Measurements from ENCODE around the gene LGALS1.
A peak's percentile ranks its signal among the peaks of the same experiment; 100 is the strongest.

The LGALS1 gene

DNA sequence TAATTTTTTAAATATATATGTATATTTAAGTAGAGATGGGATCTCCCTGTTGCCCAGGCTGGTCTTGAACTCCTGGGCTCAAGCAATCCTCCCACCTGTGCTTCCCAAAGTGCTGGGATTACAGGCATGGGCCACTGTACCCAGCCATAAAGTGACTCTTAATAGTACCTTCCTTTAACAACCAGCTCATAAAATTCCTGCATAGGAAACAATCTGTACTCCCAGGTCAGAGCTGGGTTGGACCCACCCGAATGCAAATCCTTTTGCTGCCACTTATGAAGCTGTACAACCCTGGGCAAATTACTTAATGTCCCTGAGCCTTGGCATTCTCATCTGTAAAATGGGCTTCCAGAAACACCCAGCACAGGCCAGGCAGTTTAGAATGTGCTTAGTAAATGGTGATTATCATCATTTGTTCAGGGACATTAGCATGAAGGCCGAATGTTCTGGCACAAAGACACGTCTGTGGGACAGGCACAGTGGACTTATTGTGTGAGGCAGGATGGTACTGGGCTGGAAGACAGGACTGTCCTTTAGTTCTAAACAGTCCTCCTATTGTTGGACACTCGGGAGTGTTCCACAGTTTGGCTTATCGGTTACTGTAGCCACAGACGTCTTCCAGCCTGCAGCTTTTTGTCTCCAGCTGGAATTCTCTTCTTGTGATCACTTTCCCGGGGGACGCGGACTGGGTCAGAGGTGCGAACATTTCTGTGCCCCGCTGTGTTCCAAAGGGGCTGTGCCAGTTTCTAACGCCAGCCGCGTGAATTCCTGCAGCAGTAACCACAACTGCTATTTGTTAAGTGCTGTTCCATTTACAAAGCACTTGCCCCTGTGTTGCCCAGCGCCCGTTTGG is 11.0 kb upstream of the LGALS1 start:
- DNase-seq: no peak

DNA sequence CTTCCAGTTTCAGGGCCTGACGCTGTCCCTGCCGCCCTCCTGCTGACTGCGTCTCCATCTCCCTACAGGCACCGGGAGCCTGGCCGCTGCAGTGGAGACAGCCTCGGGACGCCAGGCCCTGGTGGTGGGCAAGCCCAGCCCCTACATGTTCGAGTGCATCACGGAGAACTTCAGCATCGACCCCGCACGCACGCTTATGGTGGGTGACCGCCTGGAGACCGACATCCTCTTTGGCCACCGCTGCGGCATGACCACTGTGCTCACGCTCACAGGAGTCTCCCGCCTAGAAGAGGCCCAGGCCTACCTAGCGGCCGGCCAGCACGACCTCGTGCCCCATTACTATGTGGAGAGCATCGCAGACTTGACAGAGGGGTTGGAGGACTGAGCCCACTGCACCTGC is 9.9 kb upstream of the LGALS1 start:
- DNase-seq: no peak

DNA sequence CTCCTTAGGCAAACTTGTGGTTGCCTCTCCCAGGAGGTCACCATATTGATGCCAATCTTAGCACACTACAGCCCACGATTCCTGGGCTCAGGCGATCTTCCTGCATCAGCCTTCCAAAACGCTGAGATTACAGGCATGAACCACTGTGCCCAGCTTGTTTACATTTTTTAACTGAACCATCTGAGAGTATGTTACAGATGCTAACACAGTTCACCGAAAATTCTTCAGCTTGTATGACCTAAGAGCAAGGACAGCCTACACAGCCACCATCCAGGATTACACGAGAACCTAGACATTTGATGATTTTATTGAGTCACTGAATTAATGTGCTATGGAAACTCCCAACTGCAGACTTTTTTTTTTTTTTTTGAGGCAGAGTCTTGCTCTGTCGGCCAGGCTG is 5.8 kb upstream of the LGALS1 start:
- no peak for DNase-seq

DNA sequence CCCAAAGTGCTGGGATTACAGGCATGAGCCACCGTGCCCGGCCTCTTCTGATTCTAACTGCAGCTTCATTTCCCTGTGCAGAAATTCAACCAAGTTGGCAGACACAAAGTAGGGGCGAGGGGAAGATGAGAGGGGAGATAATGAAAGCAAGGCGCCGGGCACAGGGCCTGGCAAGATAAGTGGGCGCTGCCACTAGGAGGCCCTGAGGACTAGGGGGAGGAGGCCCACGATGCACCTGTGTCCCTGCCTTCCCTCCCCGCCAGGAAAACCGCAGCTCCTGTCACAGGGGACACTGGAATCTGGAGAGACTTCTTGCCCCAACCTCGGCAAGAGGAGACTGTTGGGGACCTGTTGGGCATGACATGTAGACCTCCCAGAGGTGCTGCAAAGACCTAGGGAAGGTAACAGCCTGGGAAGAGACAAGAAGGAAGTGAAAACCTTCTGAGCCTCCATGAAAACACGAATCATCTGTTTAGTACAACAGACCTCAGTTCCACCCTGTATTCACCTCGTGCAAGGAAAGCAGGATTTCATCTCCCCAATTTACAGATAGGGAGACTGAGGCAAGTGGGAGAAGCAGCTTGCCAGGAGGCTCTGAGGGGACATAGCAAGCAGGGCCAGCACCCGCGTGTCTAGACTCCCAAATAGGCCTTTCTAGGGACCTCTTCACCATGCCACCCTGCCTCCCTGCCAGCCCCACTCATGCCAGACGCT is 3.1 kb upstream of the LGALS1 start:
- no peak for DNase-seq

DNA sequence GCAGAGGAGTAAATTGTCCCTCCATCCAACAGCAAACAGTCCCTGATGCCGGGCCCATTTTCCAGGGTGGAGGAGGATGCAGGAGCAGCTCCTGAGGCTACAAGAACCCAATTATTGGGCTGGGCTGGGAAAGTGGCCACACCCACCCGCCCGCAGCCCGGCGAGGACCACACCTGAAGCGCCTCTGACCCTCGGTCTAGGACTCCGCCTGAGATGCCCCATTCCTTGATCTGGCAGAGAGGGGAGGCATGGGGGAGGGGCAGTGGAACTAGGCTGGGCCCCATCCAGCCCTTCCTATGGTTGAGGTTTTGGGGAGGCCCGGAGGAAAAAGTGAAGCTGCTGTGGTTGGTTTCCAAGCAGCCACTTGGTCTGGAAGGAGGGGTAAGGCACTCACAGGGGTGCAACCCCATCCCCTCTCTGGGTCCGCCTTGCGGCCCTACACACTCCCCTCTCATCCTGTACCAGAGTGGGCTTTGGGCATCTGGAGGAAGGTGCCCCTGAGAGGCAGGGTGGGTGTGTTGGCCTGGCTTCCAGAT is 2.4 kb upstream of the LGALS1 start:
- no peak for DNase-seq

DNA sequence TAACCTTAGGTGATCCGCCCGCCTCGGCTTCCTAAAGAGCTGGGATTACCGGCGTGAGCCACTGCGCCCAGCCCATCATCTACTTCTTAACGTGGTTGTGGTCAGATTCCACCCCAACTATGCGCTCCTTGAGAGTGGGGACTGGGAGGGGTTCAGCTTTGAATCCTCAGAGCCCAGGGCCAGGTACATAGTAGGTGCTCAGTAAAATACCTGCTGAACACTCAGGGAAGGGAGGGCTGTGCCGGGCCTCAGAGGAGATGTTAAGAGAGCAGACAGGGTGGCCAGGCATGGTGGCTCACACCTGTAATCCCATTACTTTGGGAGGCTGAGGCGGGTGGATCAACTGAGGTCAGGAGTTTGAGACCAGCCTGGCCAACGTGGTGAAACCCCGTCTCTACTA is 1.2 kb upstream of the LGALS1 start:
- no peak for DNase-seq

DNA sequence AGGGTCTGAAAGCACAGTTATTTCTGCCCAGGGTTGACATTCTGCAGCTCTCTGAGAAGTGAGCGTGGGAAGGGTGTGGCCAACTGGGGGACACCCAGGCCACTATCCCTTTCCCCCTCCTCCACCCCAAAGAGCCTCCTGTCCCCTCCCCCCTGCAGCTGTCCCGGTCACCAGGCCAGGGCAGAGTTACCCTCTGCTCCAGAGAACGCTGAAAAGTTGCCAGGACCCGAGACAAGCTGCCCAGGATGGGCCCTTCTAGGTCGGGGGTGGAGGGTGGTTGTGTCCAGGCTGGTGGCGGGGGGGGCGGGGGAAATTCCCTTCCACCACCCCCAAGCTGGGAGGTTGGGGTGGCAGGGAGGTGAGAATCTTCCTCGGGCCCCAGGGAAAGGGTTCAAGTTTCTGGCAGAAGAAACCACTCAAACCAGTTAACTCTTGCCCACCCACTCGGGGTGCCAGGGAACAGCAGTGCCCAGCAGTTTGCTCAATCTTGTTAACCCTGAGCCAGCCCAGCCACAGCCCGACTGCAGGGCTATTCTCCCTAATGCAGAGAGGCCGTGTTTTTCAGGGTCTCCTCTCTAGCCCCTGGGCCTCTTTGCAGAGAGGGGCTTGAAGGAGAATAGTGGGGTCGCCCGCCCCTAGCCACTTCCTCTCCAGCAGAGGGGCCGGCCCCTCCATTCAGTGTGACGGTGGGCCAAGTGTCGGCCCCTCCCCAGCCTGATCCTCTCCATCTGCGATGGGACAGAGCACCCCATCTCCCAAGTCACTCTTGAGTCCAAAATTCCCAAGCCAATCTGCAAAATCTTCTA is 697 bp downstream of the LGALS1 start:
- DNase-seq: peak; percentile 41

DNA sequence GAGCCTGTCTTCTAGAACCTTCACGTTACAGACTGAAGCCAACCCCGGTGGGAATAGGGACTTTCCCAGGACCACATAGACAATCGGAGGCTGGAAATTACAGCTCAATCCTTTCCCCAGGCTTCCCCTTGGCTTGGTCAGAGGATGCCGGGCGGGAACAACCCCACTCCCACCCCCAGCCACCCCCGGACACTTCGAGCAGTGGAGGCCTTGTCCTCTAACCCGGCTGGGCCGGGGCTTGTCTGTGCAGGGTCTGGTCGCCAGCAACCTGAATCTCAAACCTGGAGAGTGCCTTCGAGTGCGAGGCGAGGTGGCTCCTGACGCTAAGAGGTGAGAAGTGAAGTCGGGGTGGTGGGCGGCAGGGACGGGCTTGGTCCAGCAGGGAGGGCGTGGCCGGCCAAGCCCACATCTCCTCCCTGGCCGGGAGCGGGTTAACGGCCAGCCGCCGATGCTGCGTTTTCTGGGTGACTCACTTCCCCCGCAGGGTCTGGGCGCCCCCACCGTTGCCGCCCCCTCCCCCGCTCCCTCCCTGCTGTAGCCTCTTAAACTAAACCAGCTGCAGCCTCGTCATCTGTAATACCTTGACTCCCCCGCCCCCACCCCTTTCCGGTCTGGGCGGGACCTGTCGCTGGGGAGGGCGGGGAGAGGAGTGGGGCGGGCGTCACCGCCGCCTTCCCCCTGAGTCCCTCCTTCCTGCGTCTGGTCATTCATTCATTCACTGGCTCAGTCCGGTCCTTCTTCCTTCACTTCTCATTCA is 1.5 kb downstream of the LGALS1 start:
- peak; percentile 97 for DNase-seq

DNA sequence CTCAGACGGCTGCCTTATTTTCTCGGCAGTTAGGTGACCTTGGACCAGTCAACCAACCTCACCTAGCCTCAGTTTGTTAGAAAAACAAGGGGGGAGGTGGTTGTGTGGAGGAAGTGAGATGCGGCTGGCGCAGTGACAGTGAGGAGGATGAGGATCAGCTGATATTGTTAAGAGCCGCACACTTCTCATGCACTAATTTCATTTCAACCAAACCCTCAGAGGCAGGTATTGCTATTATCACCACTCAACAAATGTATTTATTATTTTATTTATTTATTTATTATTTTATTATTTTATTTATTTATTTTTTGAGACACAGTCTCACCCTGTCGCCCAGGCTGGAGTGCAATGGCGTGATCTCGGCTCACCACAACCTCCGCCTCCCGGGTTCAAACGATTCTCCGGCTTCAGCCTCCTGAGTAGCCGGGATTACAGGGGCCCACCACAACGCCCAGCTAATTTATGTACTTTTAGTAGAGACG is 2.1 kb downstream of the LGALS1 start:
- DNase-seq: no peak

DNA sequence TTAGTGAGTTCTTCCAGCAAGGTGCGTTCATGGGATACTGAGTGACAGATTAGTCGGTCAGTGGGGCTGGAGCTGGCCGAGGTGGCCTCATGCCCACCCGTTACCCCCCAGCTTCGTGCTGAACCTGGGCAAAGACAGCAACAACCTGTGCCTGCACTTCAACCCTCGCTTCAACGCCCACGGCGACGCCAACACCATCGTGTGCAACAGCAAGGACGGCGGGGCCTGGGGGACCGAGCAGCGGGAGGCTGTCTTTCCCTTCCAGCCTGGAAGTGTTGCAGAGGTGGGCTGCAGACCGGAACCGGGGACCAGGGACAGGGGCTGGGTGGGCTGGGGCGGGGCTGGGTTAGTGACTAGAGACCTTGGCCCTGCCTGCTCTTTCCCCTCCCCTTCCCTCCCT is 2.9 kb downstream of the LGALS1 start:
- DNase-seq: no peak

DNA sequence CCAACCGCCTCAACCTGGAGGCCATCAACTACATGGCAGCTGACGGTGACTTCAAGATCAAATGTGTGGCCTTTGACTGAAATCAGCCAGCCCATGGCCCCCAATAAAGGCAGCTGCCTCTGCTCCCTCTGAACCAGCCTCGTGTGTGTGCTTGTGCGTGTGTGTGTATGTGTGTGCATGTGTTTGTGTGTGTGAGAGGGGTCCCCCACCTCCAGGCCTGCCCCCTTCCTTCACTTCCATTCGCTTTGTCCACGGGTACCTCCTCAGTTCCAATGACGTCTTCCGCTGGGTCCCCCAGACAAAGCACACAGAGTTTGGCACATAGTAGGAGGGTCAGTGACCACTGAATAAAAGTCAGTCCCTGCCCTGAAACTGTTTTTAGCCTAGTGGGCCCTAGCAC is 4.2 kb downstream of the LGALS1 start:
- DNase-seq: no peak

DNA sequence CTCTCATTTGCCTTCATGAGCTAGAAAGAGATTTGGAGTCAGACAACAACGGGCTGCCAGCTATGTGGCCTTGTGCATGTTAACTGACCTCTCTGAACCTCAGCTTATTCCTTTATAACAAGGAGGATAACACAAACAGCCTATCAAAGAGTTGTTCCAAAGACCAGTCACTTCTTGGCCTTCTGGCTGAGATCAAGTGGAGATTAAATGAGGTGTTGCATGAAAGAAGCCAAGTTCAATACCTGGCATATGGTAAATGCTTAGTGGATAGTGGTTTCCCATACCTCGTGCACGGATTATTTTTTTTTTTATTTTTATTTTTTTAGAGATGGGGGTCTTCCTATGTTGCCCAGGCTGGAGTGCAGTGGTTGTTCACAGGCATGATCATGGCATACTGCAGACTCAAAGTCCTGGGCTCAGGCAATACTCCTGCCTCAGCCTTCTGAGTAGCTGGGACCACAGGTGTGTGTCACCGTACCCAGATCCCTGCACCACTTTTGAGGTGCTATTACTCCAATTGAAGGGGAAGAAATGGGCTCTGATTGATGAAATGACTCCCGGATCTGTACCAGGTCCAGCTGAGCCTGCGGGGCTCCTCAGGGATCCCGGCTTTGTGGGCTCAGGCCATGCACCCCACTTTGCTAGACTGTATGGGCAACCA is 4.9 kb downstream of the LGALS1 start:
- no peak for DNase-seq

DNA sequence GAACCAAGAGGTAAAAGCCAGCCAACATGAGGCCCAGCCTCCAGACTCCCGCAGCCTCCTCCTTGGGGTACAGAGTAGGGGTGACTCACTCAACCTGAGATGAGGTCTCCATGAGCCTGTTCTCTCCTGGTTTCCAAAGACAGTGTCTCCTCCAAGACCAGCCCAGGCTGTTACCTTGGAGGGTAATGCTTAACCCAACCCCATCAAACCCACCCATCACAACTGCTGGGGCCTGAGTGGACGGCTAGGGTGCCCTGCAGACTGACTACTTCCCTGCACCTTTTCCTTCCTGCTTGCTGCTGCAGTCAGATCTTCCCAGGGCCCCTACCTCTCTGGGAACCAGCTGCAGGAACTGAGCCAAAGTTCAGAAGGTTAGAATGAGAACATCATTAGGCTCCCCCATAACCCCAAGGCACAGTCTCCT is 5.6 kb downstream of the LGALS1 start:
- no peak for DNase-seq

DNA sequence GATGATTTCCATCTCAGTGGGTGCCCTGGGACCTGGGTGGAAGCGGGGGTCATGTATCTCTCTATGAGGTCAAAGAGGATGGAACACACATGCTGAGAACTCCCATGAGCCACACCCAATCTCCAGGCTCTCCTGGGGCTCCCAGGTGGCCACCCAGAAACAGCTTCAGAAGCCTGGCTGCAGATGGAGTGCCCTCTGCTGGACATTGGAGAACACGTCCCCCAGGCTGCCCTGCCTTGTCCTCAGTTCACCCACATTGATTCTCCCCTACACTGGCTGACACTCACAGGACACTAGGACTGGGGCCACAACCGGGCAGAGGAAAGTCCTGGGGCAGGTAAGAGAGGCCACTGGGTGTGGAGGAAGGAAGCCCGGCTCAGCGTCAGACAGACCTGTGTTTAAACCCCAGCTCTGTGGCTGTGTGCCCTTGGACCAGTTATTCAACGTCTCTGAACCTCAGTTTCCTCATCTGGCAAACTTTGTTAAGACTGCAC is 6.2 kb downstream of the LGALS1 start:
- peak; percentile 88 for DNase-seq

DNA sequence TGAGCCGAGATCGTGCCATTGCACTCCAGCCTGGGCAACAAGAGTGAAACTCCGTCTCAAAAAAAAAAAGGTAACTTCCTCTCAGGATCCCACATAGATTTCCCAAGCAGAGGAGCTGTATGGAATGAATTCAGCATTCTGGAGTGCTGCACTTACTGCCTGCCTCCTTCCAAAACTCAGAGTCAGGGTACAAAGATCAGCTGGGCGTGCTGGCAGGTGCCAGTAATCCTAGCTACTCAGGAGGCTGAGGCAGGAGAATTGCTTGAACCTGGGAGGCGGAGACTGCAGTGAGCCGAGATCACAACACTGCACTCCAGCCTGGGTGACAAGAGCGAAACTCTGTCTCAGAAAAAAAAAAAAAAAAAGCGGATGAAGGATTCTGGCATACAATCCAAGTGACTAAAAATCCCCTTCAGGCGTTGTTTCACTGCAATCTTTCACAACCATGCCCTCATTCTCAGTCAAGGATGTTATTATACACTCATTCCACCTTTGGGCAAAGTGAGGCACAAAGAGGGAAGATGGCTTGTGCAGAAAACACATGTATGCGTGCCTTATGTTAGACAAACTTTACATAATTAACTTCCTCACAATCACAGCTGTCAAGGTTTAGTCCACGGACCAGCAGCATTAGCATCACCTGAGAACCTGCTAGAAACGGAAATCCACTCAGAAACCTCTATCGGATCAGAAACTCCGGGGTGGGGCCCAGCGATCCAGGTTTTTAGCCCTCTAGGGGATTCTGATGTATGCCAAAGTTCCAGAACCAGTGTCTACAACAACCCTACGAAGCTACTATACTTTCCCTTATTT is 9.6 kb downstream of the LGALS1 start:
- no peak for DNase-seq

DNA sequence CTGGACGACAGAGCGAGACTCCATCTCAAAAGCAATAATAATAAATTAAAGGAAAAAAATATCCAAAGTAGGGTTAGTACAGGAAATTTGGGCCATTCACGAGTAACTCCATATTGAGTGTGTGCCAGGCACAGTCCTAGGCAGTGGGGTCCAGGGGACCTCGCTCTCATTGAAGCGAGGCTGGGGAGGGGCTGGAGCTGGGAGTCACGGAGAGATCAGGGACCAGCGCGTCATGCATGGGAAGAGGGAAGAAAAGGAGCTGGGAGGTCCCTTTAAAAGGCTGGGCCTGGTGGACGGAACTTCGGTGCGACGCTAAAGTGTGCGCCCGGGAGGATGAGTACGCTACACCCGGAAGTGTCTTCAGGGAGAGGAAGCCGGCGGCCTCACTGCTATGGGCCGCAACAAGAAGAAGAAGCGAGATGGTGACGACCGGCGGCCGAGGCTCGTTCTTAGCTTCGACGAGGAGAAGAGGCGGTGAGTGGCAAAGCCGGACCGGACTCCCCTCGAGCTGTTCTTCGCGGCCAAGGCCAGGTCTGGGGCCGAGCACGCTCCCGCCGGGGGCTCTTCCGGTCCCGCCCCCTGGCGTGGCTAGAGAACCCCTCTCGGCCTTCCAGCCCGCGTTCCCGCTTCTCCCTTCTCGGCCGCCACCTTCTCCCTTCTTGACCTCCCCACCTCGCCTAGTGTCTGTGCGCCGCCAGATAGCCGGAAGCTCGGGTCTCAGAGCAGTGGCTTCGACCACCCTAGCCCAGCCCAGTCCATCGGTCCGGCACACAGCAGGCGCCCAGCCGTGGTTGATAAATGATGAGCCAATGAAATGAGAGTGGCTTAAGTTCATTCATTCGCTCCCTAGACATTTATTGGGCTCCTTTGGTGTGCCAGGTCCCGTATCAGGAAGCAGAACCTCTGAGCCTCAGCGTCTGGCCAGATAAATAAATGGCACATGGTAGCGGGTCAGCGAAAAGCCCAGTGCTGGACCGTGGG is 10.9 kb downstream of the LGALS1 start, which contains the start of gene NOL12:
Gene NOL12 (plus strand): TSS at position 342 of the 981 bp plus-strand sequence. CDS start 50 bp downstream, at position 392.
- DNase-seq: peak; percentile 86

DNA sequence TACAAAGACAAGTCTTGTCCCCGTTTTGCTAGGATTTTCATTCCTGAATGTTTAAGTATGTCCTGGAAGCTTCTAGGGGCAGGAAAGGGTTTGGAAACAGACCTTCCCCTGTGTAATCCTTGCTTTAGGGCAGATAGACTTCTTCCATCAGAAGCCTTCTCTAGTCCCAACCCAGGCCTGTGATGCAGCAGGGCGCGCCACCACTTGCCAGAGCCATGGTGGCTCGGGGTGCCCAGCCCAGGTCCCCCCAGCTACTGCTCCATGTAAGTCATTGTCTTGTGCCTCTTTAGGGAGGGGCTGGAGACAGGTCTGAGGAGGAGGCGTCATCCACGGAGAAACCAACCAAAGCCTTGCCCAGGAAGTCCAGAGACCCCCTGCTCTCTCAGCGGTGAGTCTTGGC is 15.0 kb downstream of the LGALS1 start:
- no peak for DNase-seq

DNA sequence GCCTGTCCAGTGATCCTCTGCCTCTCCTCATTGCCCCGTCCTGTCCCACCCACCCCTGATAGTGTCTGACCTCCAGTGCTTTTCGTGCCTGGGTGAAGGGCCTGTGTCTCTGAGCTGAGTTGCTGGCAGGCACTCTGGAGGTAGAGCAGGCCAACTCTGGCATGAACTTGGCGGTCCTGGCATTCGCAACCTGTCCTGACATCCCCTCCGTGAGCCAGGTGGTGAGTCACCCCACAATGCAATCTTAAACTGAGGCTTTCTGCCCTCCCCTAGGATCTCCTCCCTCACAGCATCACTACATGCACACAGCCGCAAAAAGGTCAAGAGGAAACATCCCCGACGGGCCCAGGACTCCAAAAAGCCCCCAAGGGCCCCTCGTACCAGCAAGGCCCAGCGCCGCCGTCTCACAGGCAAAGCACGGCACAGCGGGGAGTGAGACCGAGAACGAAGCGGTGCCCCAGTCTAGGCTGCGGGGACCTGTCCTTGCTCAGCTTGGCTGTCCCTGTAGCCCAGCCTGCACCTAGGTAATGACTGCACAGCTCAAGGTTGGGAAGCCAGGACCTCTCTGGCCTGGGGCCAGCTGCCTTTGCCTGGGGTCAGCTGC is 15.6 kb downstream of the LGALS1 start:
- no peak for DNase-seq

Data from activated CD4-positive, alpha-beta T cell treated with anti-CD3 and anti-CD28 coated beads, Interleukin-10, Interleukin-2, amounts not matched to agents 100 ng/mL and 50 ng/mL, durations not matched to agents 16 hours and 8 hours (primary cell).